NCI-H526 (cell line): ENCODE results near the gene ADK.
A peak's percentile ranks its signal among the peaks of the same experiment; 100 is the strongest.
"Not testable (repeated sequence)": the region's sequence is repeated elsewhere in the genome, so short reads cannot be mapped to it uniquely, and the experiment has no call there.

ENCODE experiments used
- DNase-seq, 2 experiments: peaks; one replicate each; lab custom pipeline; 2025; lab: John Stamatoyannopoulos, UW

ADK gene

GRCh38 chr10:74186678-74187077 lies 35.7 kb downstream of the ADK start:
- DNase-seq: no peak

- no peak for DNase-seq
Measured at GRCh38 chr10:74187237-74187636, 36.2 kb downstream of the ADK start.

GRCh38 chr10:74188617-74189016 lies 37.6 kb downstream of the ADK start:
- DNase-seq: not testable (repeated sequence)

- DNase-seq: peak in 1 of 2 experiments; percentile 3
Measured at GRCh38 chr10:74189999-74190421, 39.0 kb downstream of the ADK start.

GRCh38 chr10:74190494-74190893 lies 39.5 kb downstream of the ADK start:
- no peak for DNase-seq

GRCh38 chr10:74194545-74194944 lies 43.5 kb downstream of the ADK start:
- DNase-seq: no peak

GRCh38 chr10:74194999-74195398 lies 44.0 kb downstream of the ADK start:
- no peak for DNase-seq

GRCh38 chr10:74199315-74199714 lies 48.3 kb downstream of the ADK start:
- DNase-seq: no peak

GRCh38 chr10:74202356-74202755 lies 51.3 kb downstream of the ADK start:
- peak in 1 of 2 experiments; percentile 32 for DNase-seq

- peak in 1 of 2 experiments; percentile 7 for DNase-seq
Measured at GRCh38 chr10:74206746-74207145, 55.7 kb downstream of the ADK start.

- peak; percentile 48 to 60 for DNase-seq
Measured at GRCh38 chr10:74207691-74208480, 56.9 kb downstream of the ADK start.

GRCh38 chr10:74208997-74209396 lies 58.0 kb downstream of the ADK start:
- DNase-seq: no peak

GRCh38 chr10:74213019-74213418 lies 62.0 kb downstream of the ADK start:
- DNase-seq: no peak

- peak in 1 of 2 experiments; percentile 25 for DNase-seq
Measured at GRCh38 chr10:74213571-74214162, 62.6 kb downstream of the ADK start.

GRCh38 chr10:74217110-74217509 lies 66.1 kb downstream of the ADK start:
- DNase-seq: not testable (repeated sequence)

GRCh38 chr10:74222467-74222866 lies 71.4 kb downstream of the ADK start:
- DNase-seq: not testable (repeated sequence)

GRCh38 chr10:74223755-74224529 lies 72.9 kb downstream of the ADK start:
- DNase-seq: no peak

- DNase-seq: no peak
Measured at GRCh38 chr10:74227697-74228424, 76.8 kb downstream of the ADK start.

GRCh38 chr10:74231375-74231774 lies 80.4 kb downstream of the ADK start:
- no peak for DNase-seq

GRCh38 chr10:74233281-74233680 lies 82.3 kb downstream of the ADK start:
- DNase-seq: no peak

- DNase-seq: no peak
Measured at GRCh38 chr10:74234569-74234968, 83.5 kb downstream of the ADK start.

- no peak for DNase-seq
Measured at GRCh38 chr10:74238031-74238431, 87.0 kb downstream of the ADK start.
